ENCODE results near the gene INTS11. TPM values are rescaled to one million over a fixed set of nuclear protein-coding genes. Genes with fewer than 3 reads are reported as not detected.

INTS11 gene
- total RNA-seq, 2 experiments from 2014 or later = 124 to 125 TPM

GRCh38 chr1:1296070-1297061 lies 28.1 kb downstream of the INTS11 start:
- ChIA-PET POLR2A (no interaction called here), CTCF (interaction anchor here (1.9 kb wide), 1 partner anchor 174 kb away, joined by 5 read pairs; no protein-coding TSS in a partner anchor)

- POLR2A ChIA-PET = no interaction called here
- CTCF ChIA-PET = interaction anchor here (1.1 to 1.9 kb wide), 2 partner anchors 142 to 173 kb away, joined by 3 to 5 read pairs; no protein-coding TSS in a partner anchor
Measured at GRCh38 chr1:1295154-1295923, 29.1 kb downstream of the INTS11 start.

- CTCF ChIA-PET = interaction anchor here (1.1 to 1.9 kb wide), 2 partner anchors 143 to 172 kb away, joined by 3 to 5 read pairs; no protein-coding TSS in a partner anchor
- POLR2A ChIA-PET = no interaction called here
Measured at GRCh38 chr1:1294250-1294890, 30.1 kb downstream of the INTS11 start.

DNA sequence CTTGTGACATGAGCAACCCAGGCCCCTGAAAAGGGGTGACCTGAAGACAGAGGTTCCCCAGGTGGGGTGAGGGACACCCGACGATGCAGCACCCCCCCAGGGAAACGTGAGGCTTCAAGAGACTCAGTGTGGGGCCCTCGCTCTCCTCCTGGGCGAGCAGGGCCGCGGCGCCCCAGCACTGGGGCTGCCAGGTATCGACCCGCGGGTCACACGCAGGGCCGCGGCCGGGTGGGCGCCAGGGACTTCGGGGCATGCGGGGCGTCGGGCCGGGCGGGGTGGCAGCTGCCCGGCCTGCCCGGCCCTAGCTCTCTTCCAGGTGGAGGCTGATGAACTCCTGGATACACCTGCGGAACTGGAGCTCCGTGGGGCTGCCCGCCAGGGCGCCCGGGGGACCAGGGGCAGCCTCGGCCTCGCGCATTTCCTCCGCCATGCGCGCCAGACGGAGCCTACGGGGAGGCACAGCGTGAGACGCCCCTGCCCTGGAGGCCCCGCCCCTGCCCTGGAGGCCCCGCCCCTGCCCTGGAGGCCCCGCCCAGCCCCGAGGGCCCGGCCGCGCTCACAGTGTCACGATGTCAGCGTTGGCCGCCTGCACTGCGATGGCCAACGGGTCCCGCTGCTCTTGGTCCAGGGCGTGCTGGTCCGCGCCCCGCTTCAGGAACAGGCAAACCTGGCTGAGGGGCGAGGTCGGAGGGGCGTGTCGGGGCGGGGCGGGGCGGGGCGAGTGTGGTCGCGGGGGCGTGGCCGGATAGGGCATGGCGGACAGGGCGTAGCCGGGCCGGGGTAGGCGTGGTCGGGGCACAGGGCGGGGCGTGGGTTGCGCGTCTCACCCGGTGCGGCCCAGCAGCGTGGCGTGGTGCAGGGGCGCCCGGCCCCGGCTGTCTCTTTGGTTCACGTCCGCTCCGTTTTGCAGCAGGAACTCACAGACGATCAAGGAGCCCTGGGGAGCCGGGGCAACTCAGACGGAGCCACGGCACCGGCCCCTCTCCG lies 30.9 kb downstream of the INTS11 start:
- POLR2A ChIA-PET = no interaction called here
- CTCF ChIA-PET = no interaction called here

DNA sequence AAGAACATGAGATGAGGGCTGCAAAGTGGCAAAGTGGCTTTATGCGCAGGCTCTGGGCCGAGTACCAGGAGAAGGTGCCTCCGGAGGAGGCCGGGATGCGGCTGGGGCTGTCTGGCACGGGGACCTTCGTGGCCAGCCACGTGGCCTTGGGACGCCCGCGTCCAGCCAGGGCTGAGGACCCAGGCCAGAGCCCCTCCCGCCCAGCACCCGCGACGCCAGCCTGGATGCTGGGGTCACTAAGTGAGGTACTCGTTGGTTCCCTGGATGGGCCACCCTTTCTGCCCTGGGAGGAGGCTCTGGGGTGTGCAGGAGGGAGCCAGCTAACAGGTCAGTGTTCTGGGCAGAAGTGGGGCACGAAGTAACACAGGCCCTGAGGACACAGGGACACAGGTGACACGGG lies 31.6 kb downstream of the INTS11 start:
- CTCF ChIA-PET = no interaction called here

GRCh38 chr1:1292442-1292779 lies 32.0 kb downstream of the INTS11 start:
- ChIA-PET POLR2A (interaction anchor here (1.0 kb wide), 1 partner anchor 19 kb away, joined by 3 read pairs; the partner anchor contains the start of gene UBE2J2), CTCF (interaction anchor here (0.7 to 2.8 kb wide), 11 partner anchors 8 to 260 kb away, joined by 3 to 41 read pairs (median 3); partner anchors contain the start of gene UBE2J2)

More for the DNA sequence above, 31.6 kb downstream of the INTS11 start:
- POLR2A ChIA-PET = no interaction called here

- ChIA-PET CTCF (interaction anchor here (0.7 to 2.8 kb wide), 17 partner anchors 9 to 307 kb away, joined by 3 to 41 read pairs (median 3); partner anchors contain the start of gene UBE2J2), POLR2A (interaction anchor here (1.0 kb wide), 1 partner anchor 18 kb away, joined by 3 read pairs; the partner anchor contains the start of gene UBE2J2)
Measured at GRCh38 chr1:1291548-1292441, 32.7 kb downstream of the INTS11 start.

DNA sequence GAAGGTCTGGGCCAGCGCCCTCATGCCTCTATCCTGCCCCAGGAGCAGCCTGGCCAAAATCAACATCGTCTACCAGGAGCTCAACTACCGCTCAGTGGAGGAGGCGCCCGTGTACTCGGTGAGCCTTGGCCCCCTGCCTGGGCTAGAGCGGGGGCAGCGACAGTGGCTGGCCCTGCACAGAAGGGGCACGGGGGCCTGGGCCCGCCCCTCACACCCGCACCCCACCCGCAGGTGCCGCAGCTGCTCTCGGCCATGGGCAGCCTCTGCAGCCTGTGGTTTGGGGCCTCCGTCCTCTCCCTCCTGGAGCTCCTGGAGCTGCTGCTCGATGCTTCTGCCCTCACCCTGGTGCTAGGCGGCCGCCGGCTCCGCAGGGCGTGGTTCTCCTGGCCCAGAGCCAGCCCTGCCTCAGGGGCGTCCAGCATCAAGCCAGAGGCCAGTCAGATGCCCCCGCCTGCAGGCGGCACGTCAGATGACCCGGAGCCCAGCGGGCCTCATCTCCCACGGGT lies 33.4 kb downstream of the INTS11 start:
- POLR2A ChIA-PET = interaction anchor here (1.0 kb wide), 1 partner anchor 18 kb away, joined by 3 read pairs; the partner anchor contains the start of gene UBE2J2
- CTCF ChIA-PET = interaction anchor here (1.0 to 2.8 kb wide), 13 partner anchors 10 to 307 kb away, joined by 3 to 41 read pairs (median 5); partner anchors contain the start of gene UBE2J2

DNA sequence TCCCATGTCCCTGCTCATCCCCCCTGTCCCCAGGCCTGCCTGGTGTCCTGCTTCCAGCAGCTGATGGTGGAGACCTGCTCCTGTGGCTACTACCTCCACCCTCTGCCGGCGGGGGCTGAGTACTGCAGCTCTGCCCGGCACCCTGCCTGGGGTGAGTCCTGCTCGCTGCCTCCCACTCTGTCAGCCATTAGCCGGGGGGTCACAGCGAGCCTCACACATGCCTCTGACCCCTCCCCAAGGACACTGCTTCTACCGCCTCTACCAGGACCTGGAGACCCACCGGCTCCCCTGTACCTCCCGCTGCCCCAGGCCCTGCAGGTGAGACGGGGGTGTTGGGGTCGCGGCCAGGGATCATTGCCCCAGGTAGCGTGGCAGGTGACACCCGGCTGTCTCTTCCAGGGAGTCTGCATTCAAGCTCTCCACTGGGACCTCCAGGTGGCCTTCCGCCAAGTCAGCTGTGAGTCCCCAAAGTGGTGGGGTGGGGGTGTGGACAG lies 34.2 kb downstream of the INTS11 start:
- POLR2A ChIA-PET = interaction anchor here (0.7 kb wide), 1 partner anchor 39 kb away, joined by 3 read pairs; no protein-coding TSS in a partner anchor

DNA sequence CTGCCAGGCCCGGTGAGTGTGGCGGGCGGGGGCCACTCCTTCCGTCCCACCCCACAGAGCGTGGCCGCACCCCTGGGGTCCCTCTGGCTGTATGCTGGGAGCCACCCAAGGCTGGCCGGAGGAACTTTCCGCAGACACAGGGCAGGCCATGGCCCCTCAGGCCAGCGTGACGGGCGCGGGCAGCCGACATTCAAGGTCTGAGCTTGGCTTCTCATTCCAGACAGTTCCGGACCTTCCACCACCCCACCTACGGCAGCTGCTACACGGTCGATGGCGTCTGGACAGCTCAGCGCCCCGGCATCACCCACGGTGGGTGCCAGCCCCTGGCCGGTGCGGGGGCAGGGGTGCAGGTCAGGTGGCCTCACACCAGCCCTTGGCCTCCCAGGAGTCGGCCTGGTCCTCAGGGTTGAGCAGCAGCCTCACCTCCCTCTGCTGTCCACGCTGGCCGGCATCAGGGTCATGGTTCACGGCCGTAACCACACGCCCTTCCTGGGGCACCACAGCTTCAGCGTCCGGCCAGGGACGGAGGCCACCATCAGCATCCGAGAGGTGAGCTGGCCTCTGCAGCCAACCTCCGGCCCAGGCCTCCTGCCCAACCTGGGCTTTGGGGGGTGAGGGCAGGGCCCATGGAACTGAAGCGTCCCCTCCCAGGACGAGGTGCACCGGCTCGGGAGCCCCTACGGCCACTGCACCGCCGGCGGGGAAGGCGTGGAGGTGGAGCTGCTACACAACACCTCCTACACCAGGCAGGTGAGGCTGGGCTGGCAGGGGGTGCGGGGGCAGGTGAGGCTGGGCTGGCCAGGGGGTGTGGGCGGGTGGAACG lies 37.0 kb downstream of the INTS11 start:
- POLR2A ChIA-PET = no interaction called here
- CTCF ChIA-PET = no interaction called here

More for the DNA sequence above, 34.2 kb downstream of the INTS11 start:
- CTCF ChIA-PET = interaction anchor here (1.0 to 2.8 kb wide), 7 partner anchors 169 to 306 kb away, joined by 3 to 41 read pairs (median 4); no protein-coding TSS in a partner anchor

- ChIA-PET POLR2A (no interaction called here), CTCF (no interaction called here)
Measured at GRCh38 chr1:1286313-1287261, 37.9 kb downstream of the INTS11 start.

- ChIA-PET POLR2A (no interaction called here), CTCF (interaction anchor here (0.6 kb wide), 1 partner anchor 272 kb away, joined by 3 read pairs; no protein-coding TSS in a partner anchor)
Measured at GRCh38 chr1:1285611-1286311, 38.7 kb downstream of the INTS11 start.

GRCh38 chr1:1285102-1285571 lies 39.3 kb downstream of the INTS11 start:
- ChIA-PET POLR2A (no interaction called here), CTCF (interaction anchor here (0.6 kb wide), 1 partner anchor 273 kb away, joined by 3 read pairs; no protein-coding TSS in a partner anchor)

Data from activated CD8-positive, alpha-beta memory T cell treated with anti-CD3 and anti-CD28 coated beads for 36 hours (primary cell).